Ishikawa (cell line): Measurements from ENCODE around the gene GRIK1.

ENCODE experiments used
- CEBPB ChIP-seq: IDR thresholded peaks from 2 replicates; pipeline ENCODE4 v1.6.1; 2012
- CREB1 ChIP-seq: IDR thresholded peaks from 2 replicates; pipeline ENCODE4 v1.6.1; 2012; ENCODE audit warnings: low read depth
- EGR1 ChIP-seq: IDR thresholded peaks from 2 replicates; pipeline ENCODE4 v1.6.1; 2012
- EP300 ChIP-seq: IDR thresholded peaks from 2 replicates; pipeline ENCODE4 v1.6.1; 2012; ENCODE audit warnings: borderline replicate concordance
- FOXM1 ChIP-seq: IDR thresholded peaks from 2 replicates; pipeline ENCODE4 v1.6.1; 2012; ENCODE audit warnings: low read depth, borderline replicate concordance
- NFIC ChIP-seq: IDR thresholded peaks from 2 replicates; pipeline ENCODE4 v1.6.1; 2012
- RAD21 ChIP-seq: IDR thresholded peaks from 2 replicates; pipeline ENCODE4 v1.6.1; 2012; ENCODE audit warnings: low read depth
- TAF1 ChIP-seq: IDR thresholded peaks from 2 replicates; pipeline ENCODE4 v1.6.1; 2012; ENCODE audit warnings: low read depth, mild to moderate bottlenecking
- TCF12 ChIP-seq: IDR thresholded peaks from 2 replicates; pipeline ENCODE4 v1.6.1; 2012; ENCODE audit warnings: low read depth
- TEAD4 ChIP-seq: IDR thresholded peaks from 2 replicates; pipeline ENCODE4 v1.6.1; 2012
- YY1 ChIP-seq: IDR thresholded peaks from 2 replicates; pipeline ENCODE4 v1.6.1; 2012; ENCODE audit warnings: low read depth
- ZBTB7A ChIP-seq: IDR thresholded peaks from 2 replicates; pipeline ENCODE4 v1.6.1; 2012; ENCODE audit warnings: low read depth
- TF ChIP-seq, protein P1 (sequence below): IDR thresholded peaks from 2 replicates; pipeline ENCODE4 v1.6.1; 2012
- TF ChIP-seq, protein P2 (sequence below): IDR thresholded peaks from 2 replicates; pipeline ENCODE4 v1.6.1; 2012; ENCODE audit warnings: low read depth, mild to moderate bottlenecking
- TF ChIP-seq, protein P3 (sequence below): IDR thresholded peaks from 2 replicates; pipeline ENCODE4 v1.6.1; 2012

Gene GRIK1

GRCh38 chr21:29762570-29763082 lies 177.2 kb downstream of the GRIK1 start:
- no peak for TF ChIP-seq ZBTB7A

DNA sequence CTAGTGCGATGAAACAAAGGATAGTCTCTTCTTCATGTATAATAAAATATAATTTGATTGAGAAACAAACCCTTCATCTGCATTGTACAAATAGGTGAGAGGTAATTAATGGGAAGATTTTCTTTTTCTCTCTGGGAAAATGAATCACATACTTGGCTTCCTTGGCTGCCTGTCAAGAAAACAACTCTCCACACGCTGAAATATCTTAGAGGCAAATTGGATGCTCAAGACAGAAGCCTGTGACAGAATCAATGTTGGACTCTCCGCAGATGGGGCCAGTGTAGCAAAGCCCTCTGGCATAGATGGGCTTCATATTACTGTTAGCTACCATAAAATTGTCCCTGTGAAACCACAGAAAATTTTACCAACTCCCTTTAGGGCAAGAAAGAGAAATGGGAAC lies 186.6 kb downstream of the GRIK1 start:
- TF ChIP-seq TCF12 (no peak), CEBPB (no peak), TAF1 (no peak)

DNA sequence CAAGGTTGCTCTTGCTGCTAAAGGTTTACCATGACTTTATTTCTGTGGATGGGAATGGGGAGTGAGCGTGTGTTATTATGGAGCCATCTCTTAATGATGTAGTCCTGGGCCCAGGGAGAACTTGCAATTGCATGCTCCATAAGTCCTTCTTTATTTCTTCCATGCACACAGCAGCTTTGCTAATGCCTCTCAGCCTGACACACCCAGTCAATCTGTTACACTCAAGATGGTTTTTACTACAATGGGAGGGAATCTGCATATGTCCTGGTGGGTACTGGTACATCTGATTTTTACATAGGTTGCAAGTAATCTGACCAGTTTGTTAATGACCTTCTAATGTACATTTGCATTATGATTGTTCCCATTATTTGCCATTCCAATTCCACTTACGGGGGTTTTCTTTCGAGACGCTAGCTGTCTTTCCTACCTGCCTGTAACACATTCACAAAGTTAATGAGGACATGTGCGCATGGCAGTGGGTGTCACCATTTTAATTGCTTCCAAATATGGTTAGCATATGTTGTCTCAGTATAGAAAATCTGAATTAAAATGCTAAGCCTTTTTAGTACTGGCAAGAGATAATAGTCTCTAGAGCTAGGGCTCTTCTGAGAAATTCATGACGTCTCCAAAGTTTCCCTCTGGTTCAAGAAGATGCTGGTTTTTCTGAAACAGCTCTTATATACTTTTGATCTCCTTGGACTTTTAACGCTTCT lies 188.2 kb downstream of the GRIK1 start:
- TF ChIP-seq TEAD4 (no peak), YY1 (no peak)

DNA sequence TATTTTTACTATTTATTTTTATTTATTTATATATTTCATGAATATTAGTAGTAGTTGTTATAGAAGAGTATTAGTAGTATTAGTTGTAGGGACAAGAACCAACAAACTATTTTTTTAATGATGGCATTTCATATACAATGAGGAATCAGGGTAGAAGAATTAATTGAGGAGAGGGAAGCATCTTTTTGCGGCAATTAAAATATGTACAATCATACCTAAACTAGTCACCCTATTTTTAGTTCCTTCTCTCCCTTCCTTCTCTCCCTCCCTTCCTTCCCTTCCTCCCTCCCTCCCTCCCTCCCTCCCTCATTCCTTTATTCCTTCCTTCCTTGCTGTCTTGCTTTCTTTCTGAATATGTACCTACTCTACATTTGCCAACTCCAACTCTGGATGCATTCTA lies 189.8 kb downstream of the GRIK1 start:
- TF ChIP-seq NFIC (no peak), YY1 (no peak), EGR1 (no peak), CREB1 (no peak), RAD21 (no peak), EP300 (no peak), FOXM1 (no peak), CEBPB (no peak), TAF1 (no peak), TCF12 (no peak), TEAD4 (no peak), ZBTB7A (no peak)
- TF ChIP-seq, protein P1, sequence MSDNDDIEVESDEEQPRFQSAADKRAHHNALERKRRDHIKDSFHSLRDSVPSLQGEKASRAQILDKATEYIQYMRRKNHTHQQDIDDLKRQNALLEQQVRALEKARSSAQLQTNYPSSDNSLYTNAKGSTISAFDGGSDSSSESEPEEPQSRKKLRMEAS = no peak
- TF ChIP-seq, protein P2, sequence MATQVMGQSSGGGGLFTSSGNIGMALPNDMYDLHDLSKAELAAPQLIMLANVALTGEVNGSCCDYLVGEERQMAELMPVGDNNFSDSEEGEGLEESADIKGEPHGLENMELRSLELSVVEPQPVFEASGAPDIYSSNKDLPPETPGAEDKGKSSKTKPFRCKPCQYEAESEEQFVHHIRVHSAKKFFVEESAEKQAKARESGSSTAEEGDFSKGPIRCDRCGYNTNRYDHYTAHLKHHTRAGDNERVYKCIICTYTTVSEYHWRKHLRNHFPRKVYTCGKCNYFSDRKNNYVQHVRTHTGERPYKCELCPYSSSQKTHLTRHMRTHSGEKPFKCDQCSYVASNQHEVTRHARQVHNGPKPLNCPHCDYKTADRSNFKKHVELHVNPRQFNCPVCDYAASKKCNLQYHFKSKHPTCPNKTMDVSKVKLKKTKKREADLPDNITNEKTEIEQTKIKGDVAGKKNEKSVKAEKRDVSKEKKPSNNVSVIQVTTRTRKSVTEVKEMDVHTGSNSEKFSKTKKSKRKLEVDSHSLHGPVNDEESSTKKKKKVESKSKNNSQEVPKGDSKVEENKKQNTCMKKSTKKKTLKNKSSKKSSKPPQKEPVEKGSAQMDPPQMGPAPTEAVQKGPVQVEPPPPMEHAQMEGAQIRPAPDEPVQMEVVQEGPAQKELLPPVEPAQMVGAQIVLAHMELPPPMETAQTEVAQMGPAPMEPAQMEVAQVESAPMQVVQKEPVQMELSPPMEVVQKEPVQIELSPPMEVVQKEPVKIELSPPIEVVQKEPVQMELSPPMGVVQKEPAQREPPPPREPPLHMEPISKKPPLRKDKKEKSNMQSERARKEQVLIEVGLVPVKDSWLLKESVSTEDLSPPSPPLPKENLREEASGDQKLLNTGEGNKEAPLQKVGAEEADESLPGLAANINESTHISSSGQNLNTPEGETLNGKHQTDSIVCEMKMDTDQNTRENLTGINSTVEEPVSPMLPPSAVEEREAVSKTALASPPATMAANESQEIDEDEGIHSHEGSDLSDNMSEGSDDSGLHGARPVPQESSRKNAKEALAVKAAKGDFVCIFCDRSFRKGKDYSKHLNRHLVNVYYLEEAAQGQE = no peak
- TF ChIP-seq, protein P3, sequence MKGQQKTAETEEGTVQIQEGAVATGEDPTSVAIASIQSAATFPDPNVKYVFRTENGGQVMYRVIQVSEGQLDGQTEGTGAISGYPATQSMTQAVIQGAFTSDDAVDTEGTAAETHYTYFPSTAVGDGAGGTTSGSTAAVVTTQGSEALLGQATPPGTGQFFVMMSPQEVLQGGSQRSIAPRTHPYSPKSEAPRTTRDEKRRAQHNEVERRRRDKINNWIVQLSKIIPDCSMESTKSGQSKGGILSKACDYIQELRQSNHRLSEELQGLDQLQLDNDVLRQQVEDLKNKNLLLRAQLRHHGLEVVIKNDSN = no peak

- TF ChIP-seq TCF12 (no peak), TEAD4 (no peak), YY1 (no peak), TAF1 (no peak), ZBTB7A (no peak), EP300 (no peak), CEBPB (no peak), CREB1 (no peak), NFIC (no peak), EGR1 (no peak), FOXM1 (no peak), RAD21 (no peak)
- TF ChIP-seq, protein P1 = no peak
- TF ChIP-seq, protein P2 = no peak
- TF ChIP-seq, protein P3 = no peak
Observed at GRCh38 chr21:29749223-29749622, 190.6 kb downstream of the GRIK1 start.

DNA sequence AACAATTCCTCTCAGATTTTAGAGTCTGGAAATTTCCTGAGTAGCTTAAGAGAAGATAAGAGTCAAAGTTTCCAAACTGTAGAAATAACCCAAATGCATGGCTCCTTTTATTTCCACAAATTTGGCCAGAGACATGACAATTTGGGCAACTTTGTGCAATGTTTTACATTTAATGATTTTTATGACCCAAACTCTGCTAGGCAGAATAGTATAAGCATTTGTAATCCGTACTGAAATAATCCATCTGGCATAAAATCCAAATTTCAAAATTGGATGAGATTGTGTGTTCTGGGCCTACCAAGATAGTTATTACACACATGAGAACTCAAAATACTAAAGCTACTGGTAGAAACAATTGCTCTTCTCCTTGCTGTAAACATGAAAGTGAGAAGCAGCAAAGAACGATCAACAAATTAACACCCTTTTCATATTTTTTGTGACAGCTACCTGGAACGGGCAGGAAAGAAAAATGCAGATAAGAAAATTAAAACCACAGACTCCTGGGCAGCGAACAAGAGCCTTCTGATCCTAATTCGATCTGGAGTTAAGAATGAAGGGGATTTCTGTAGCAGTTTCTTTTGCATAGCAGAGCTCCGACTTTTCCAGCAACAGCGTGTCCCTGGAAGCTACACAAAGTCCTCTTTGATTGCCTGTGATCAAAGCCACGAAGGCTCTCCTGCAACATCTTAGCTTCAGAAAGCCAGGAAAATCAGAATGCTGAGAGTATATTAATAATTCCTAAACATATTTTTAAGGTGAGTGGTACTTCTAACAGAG lies 191.2 kb downstream of the GRIK1 start:
- TF ChIP-seq FOXM1 (no peak), CEBPB (no peak), ZBTB7A (no peak), TEAD4 (no peak), EP300 (no peak), YY1 (no peak), TCF12 (no peak), RAD21 (no peak)
- TF ChIP-seq, protein P3 = no peak
- TF ChIP-seq, protein P2 = no peak
